G401.6 (cell line): ENCODE measurements around the gene FAM187B.
"Not testable (repeated sequence)": the region's sequence is repeated elsewhere in the genome, so short reads cannot be mapped to it uniquely, and the experiment has no call there.

ENCODE experiments used
- FAIRE-seq: peaks from 2 replicates; lab custom pipeline; 2012; peaks lifted over from hg19 to GRCh38; lab: Jason Lieb, UNC

Gene FAM187B

GRCh38 chr19:35262101-35262761, 33.7 kb upstream of the FAM187B start:
- FAIRE-seq, result no peak

DNA sequence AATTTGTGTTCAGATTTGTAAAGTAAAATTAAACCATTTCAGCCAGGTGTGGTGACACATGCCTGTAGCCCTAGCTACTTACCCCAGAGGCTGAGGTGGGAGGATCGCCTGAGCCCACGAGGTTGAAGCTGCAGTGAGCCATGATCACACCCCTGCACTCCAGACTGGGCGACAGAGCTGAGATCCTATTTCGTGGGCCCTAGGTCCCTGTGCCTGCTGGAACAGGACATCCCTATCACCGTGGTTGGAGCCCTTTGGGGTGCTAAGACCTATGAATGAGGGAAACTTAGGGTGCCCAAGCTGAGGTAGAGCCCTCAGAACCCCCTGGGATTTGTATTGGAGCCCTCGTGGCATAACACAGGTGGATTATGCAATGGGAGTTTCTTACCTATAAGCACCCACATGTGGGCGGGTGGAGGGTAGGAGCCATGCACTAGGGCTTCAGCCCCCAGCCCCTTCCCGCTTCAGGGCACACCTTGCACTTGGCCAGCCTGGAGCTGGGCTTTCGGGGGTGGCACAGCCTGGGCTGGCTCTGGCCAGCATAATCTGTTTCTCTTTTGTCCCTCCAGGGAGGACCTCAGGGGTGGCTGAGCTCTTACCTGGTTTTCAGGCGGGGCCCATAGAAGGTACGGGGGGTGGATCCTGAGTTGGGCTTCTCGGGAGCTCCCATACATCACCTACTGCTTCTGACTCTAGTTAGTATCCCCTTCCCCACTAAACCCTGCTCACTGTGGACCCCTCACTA, 33.0 kb upstream of the FAM187B start:
- FAIRE-seq, result no peak

DNA sequence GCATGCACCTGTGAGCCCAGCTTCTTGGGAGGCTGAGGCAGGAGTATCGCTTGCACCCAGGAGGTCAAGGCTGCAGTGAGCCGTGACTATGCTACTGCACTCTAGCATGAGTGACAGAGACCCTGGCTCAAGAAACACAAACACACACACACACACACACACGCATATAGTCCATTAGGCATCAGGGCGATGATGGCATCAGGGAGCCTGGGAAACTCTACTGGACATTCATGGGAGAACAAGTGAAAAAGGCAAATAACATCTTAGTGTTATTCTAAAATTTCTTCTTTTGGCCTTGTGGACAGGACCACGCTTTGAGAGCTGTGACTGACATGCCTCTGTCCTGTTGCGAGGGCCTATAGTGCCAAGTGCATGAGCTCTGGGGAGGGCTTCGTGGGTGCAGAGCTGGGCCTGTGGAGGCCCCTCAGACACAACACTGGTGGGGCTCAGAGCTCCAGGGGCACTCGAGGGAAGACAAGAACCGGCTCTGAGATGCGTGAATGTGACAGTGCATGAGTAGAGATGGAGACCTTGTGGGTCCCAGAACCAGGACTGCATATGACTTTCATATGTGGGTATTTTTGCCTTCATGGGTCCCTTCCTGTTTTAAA, 32.3 kb upstream of the FAM187B start:
- FAIRE-seq, result no peak

- no peak for FAIRE-seq
These were observed 28.5 kb upstream of the FAM187B start for GRCh38 chr19:35257113-35257461.

DNA sequence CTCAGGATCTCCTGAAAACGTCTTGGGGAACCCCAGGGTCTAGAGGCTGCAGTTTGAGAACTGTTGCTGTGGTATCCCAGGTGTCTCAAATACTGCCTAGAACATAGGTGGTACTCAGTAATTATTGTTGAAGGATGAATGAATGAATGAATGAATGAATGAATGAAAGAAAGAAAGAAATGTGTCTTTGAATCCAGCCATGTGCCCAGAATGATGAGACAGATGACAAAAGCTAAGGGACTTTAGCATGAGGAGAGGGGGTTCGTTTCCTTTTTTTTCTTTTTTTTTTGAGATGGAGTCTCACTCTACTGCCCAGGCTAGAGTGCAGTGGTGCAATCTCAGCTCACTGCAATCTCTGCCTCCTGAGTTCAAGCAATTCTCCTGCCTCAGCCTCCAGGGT, 28.0 kb upstream of the FAM187B start:
- no peak for FAIRE-seq

GRCh38 chr19:35254341-35255297, 26.1 kb upstream of the FAM187B start:
- no peak for FAIRE-seq

DNA sequence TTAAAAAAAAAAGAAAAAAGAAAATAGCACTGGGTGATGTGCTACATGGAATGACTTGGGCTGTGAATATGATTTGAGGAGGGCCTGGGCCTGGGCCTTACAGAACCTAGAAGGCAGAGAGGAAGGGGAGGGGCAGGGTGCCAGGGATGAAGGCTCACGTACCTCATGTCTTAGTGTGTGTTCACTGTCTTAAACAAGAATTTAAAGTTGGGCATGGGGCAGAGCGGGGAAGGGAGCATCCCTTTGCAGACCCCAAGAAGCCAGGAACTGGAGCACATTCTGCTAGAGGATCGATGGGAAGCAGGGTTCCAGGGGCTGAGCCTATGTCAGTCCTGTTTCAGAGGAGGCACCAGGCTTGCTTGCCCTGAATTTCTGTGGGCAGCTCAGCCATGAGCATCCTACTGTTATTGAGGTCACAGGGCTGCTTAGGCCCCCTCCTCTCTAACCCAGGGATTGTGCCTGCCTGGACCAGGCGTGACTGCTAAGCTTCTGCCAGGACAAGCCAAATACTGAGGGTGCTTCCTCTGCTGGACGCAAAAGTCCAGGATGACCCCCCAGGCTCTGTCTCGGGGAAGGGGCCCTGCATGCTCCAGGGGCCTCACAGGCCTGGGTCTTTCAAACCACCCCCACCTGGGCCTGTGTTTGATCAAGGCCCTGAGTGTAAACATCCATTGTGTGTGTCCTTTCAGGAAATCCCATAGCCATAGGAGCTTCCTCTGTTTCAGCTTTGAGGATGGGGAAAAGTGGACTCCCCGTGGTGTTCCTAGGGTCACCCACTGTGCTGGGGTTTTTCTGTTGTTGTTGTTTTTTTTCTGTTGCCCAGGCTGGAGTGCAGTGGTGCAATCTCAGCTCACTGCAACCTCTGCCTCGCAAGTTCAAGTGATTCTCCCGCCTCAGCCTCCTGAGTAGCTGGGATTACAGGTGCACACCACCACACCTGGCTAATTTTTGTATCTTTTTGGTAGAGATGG, 25.1 kb upstream of the FAM187B start:
- no peak for FAIRE-seq

GRCh38 chr19:35251456-35251855, 22.9 kb upstream of the FAM187B start:
- FAIRE-seq, result no peak

DNA sequence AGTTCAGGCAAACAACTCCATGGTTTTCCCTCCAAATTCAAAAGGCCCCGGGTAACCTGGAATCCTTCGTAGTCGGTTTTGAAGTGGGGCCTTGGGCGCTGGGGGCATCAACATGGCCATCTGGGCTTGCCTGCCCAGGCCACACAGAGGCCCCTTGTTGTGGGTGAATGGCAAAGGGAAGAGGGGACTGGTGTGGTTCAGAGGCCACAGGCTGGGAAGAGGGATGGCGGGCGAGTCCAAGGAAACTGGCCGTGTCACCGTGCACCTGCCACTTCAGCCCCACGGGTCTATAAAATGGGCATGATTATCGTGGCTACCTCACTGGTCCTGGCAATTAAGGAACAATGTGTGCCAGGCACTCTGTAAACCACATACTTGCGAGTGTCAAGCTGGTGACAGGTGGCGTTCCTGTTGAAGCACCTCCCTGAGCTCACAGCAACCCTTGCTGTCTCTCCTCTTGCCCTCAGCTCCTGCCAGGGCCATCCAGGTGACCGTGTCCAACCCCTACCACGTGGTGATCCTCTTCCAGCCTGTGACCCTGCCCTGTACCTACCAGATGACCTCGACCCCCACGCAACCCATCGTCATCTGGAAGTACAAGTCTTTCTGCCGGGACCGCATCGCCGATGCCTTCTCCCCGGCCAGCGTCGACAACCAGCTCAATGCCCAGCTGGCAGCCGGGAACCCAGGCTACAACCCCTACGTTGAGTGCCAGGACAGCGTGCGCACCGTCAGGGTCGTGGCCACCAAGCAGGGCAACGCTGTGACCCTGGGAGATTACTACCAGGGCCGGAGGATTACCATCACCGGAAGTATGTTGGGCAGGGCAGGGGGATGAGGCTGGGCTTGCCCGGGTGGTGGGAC, 21.5 kb upstream of the FAM187B start:
- no peak for FAIRE-seq

- FAIRE-seq, result no peak
These were observed 20.8 kb upstream of the FAM187B start for GRCh38 chr19:35249146-35249847.

DNA sequence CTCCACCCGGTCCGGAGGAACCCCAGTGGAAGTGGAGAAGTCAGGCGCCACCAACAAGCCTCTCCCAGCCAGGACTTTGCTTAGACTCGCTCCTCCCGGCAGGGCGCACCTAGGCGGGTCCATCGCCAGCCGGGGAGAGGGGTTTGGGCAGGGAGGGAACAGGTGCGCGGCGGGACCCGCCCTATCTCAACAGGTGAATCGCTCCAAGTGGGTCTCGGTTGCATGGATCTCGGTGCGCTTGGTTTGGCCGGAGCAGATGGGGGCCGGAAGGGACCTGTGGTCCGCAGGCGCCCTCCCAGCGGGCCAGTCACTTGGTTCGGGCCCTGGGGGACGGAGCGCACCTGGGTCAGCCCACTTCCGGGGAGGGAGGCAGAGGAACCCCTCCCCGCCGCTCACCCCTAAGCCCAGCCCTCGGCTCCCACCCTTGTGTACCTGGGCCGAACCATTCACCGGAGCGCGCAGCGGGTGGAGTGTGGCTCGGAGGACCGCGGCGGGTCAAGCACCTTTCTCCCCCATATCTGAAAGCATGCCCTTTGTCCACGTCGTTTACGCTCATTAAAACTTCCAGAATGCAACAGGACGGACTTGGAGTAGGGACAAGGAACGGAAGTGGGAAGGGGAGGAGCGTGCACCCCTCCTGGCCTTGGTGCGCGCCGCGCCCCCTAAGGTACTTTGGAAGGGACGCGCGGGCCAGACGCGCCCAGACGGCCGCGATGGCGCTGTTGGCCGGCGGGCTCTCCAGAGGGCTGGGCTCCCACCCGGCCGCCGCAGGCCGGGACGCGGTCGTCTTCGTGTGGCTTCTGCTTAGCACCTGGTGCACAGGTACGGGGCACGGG, 20.0 kb upstream of the FAM187B start, which contains the start of gene LSR:
Gene LSR (plus strand): TSS at position 693 of the 836 bp plus-strand sequence. CDS start 21 bp downstream, at position 714.
- FAIRE-seq, result no peak

GRCh38 chr19:35247526-35248309, 19.2 kb upstream of the FAM187B start:
- FAIRE-seq, result peak; percentile 70

DNA sequence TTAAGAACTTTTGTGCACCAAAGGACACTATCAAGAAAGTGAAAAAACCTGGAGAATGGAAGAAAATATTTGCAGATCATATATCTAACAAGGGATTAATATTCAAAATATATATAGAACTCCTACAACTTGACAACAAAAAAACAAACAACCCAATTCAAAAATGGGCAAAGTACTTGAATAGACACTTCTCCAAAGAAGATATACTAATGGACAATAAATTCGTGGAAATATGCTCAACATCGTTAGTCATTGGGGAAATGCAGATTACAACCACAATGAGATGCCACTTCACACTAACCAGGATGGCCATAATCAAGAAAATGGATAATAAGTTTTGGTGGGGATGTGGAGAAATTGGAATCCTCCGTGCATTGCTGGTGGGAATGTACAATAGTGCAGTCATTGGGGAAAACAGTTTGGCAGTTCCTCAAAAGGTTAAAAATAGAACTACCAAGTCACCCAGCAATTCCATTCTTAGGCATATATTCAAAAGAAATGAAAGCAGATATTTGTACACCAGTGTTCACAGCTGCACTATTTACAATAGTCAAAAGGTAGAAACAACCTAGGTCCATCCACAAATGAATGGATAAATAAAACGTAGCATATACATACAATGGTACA, 18.0 kb upstream of the FAM187B start:
- no peak for FAIRE-seq

- no peak for FAIRE-seq
These were observed 12.9 kb upstream of the FAM187B start for GRCh38 chr19:35241417-35241816.

DNA sequence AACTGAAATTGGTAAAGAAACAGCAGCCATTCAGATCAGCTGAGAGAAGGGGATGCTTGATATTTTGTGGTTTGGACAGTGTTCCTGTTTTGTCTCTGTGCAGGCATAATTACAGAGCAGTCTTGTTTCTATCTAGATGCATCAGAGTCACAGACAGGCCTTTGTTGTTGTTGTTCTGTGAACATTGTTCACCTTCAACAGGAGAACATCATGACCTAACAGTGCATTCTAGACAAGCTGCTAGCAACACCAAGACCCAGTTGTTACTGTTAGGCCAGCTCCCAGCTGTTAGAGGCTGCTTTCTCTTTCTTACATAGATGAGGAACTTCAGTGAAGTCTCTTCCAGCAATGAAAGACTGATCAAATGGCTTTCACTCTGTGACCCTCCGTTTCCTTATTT, 11.8 kb upstream of the FAM187B start:
- no peak for FAIRE-seq

DNA sequence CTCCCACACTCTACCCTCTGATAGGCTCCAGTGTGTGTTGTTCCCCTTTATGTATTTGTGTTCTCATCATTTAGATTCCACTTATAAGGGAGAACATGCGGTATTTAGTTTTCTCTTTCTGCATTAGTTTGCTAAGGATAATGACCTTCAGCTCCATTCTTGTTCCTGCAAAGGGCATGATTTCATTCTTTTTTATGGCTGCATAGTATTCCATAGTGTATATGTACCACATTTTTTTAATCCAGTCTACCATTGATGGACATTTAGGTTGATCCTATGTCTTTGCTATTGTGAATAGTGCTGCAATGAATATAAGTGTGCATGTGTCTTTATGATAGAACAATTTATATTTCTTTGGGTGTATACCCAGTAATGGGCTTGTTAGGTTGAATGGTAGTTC, 11.1 kb upstream of the FAM187B start:
- FAIRE-seq, result not testable (repeated sequence)
